Heart right ventricle (tissue), 16 donors: ENCODE measurements around the gene TXNRD1. TPM values are rescaled to one million over a fixed set of nuclear protein-coding genes. Genes with fewer than 3 reads are reported as not detected.

Experiments
- ATAC-seq, 8 donors: fragments of 200-7000 bp; cut with Tn5 transposase; one replicate each; pipeline ENCODE4 v1.9.1; 2020; ENCODE audit warnings: mild to moderate bottlenecking in 8 of 8, moderate library complexity in 8 of 8, moderate number of reproducible peaks in 1 of 8
- DNase-seq, 2 donors: peaks; one replicate each; pipeline ENCODE4 v3.0.0-alpha.2; 2020
- H3K27ac ChIP-seq, 10 donors: fragments of 200-600 bp; sonication (generic) in 2 of 10; one replicate each; pipeline versions ENCODE4 v1.5.0 to v1.8.0; 2020 to 2022; ENCODE audit warnings: mild to moderate bottlenecking in 3 of 10
- H3K27me3 ChIP-seq, 7 donors: fragments of 200-600 bp; one replicate each; pipeline ENCODE4 v1.8.0; 2021 to 2022; ENCODE audit warnings: mild to moderate bottlenecking in 2 of 7
- H3K36me3 ChIP-seq, 9 donors: fragments of 200-600 bp; sonication (generic) in 1 of 9; one replicate each; pipeline versions ENCODE4 v1.5.0 to v1.8.0; 2020 to 2022; ENCODE audit warnings: mild to moderate bottlenecking in 2 of 9
- H3K4me1 ChIP-seq, 9 donors: fragments of 200-600 bp; sonication (generic) in 1 of 9; one replicate each; pipeline versions ENCODE4 v1.5.0 to v1.8.0; 2020 to 2022; ENCODE audit warnings: mild to moderate bottlenecking in 4 of 9
- H3K4me3 ChIP-seq, 10 donors: fragments of 200-600 bp; sonication (generic) in 2 of 10; one replicate each; pipeline versions ENCODE4 v1.5.0 to v1.8.0; 2020 to 2022; ENCODE audit warnings: mild to moderate bottlenecking in 7 of 10, moderate library complexity in 2 of 10
- H3K9me3 ChIP-seq, 11 donors: fragments of 200-600 bp in 10 of 11; sonication (generic) in 2 of 11; one replicate each; pipeline versions ENCODE4 v1.5.0 to v1.8.0; 2013 to 2022; ENCODE audit warnings: mild to moderate bottlenecking in 2 of 11, control low read depth in 1 of 11, moderate library complexity in 1 of 11
- WGBS, 2 donors: extraction: QIAGEN DNeasy Blood & Tissue Kit; methylation state at CpG; one replicate each; pipeline ENCODE4 v1.1.7; 2013; ENCODE audit warnings: inconsistent platforms in 1 of 2; 5-methylcytosine and 5-hydroxymethylcytosine counted together
- intact Hi-C, 10 donors: fragments of 100-400 bp; cut with DNase I; formaldehyde crosslinking; loops; one replicate each; pipeline versions ENCODE4 v1.11.1 to v1.14.2; 2022
- polyA plus RNA-seq, 2 donors: library from polyadenylated mRNA; stranded (reverse); fragments of 200-250 nt; gene quantifications; one replicate each; pipeline ENCODE4 v1.2.3, GENCODE V29; 2013
- total RNA-seq, 10 donors: library from RNA; stranded (reverse); fragmentation: NEBNext Ultra II Directional in 3 of 10; extraction: Animal tissue kit (Norgen Biotek cat#: 25700) in 3 of 10; gene quantifications; one replicate each; pipeline versions ENCODE4 v1.2.1 to v1.2.4, GENCODE V29; 2021 to 2023
- TF ChIP-seq, protein P1 (sequence below), 9 donors: fragments of 200-600 bp; sonication (generic) in 2 of 9; IDR thresholded peaks; one replicate each; pipeline versions ENCODE4 v1.5.0 to v1.8.0; 2021 to 2022; ENCODE audit warnings: antibody characterized with exemption in 9 of 9, mild to moderate bottlenecking in 5 of 9, moderate library complexity in 1 of 9
- donor health status: Arrhythmogenic right ventricular cardiomyopathy.
- donor health status: ischemic (EF 13 %, LVEDD 7.1; RV severe dilation, severe dysfunction).
- donor health status: healthy with polysubstance abuse.
- donor health status: DM: no; HTN: yes; CAD: no.
- donor health status: DM: no; HTN: no; CAD: no.
- donor health status: ischemic (EF 25% LVEDD 6.9; RV normal size, moderate dysfunction).
- donor health status: ischemic (EF 25% LVEDD 5.7; RV mildly dilated, moderate dysfunction).
- donor health status: healthy.
- donor health status: DM: yes; HTN: yes; CAD: no.
- donor health status: Ischemic cardiomyopathy.
- donor health status: ischemic (EF 35%, LVEDD 5.7; RV mildly dilated, moderate dysfunction).
- donor health status: nonischemic (EF 11% LVEDD 7.7; RV severe dilation, severe dysfunction).
- donor health status: DM: yes; HTN: yes; CAD: no.
- donor health status: PGD.
- donor health status: ischemic (EF 29% LVEDD 5.4; RV normal size, mild dysfunction).
- donor health status: nonischemic (EF 23%, LVEDD 6.1; RV moderate dilation, normal function).

TXNRD1 gene
- total and polyA plus RNA-seq, 12 donors = 20.6 to 113 (median 79.5) TPM

DNA sequence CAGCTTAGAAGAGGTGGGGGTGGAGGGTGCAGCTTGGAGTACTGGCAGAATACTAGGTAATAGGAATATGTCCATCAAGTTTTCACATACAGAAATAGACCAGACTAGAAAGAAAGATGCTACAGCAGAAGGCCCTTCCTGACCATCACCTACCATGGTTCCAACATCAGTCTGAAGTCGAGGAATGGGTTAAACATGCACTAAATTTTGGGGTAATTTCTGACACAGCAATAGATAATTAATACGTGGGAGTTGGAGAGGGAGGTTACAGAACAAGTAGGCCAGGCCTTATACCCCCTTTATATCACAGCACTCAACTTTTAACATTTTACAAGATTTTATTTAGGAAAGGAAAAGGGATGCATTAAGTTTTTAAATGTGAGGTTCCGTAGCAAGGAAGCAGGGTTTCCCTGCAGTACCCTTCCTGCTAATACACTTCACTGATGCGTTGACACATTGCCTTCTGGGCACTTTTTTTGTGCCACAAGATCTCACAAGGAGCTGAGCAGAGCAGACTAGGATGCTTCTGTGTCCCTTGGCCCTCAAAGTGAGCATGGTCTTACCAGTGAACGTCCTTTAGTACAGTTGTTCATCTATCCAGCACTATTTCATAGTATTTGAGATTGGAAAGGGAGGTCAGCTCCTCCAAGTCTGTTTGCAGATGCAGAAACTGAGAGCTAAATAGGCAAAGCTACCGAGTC lies 138.7 kb downstream of the TXNRD1 start:
- intact Hi-C loops = no loop called here
- Histone ChIP-seq H3K27ac (no peak overlapping the region), H3K27me3 (no peaks in the 10 kb centered on the region), H3K9me3 (no peaks in the 10 kb centered on the region), H3K4me1 (peaks cover 0 to 6% (median 0%) of the 10 kb centered on the region in 9 donors), H3K36me3 (peaks cover 0 to 57% (median 10%) of the 10 kb centered on the region in 9 donors), H3K4me3 (no peak overlapping the region)
- 82 to 86% methylated on average over 6 of the region's 6 CpGs for WGBS, 2 donors
- DNase-seq (no peak), ATAC-seq (no peak)
- TF ChIP-seq, protein P1, sequence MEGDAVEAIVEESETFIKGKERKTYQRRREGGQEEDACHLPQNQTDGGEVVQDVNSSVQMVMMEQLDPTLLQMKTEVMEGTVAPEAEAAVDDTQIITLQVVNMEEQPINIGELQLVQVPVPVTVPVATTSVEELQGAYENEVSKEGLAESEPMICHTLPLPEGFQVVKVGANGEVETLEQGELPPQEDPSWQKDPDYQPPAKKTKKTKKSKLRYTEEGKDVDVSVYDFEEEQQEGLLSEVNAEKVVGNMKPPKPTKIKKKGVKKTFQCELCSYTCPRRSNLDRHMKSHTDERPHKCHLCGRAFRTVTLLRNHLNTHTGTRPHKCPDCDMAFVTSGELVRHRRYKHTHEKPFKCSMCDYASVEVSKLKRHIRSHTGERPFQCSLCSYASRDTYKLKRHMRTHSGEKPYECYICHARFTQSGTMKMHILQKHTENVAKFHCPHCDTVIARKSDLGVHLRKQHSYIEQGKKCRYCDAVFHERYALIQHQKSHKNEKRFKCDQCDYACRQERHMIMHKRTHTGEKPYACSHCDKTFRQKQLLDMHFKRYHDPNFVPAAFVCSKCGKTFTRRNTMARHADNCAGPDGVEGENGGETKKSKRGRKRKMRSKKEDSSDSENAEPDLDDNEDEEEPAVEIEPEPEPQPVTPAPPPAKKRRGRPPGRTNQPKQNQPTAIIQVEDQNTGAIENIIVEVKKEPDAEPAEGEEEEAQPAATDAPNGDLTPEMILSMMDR (IDR thresholded peaks at IDR 0.05) = no peak

DNA sequence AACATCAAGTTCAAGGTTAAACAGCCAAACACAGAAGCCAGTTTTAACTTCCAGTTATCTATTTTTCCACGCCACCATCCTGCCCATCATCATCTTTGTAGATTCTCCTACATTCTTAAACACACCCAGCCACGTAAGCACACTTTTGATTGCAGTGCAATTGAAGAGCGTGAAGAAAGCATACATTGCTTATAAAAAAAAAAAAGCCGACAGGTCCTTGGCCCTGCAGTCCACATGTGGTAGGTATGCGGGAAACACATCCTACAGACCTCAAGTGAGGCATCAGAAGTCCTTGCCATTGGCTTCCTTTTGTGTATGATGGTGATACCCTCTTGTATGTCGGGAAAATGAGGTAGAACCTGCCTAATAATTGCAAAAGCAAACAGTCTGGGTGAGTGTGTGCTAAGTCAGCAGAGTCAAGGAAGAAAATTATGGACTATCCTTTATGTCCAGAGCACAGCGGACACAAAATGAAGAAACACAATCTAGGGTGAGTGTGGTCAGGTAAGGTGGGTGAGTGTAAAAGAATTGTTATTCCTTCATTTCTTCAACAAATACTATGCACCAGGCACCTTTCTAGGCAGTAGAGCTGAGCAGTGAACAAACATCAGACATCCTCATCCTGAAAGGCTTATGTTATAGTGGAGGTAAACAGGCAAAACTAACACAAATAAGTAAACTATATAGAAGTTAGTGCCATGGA lies 139.4 kb downstream of the TXNRD1 start:
- Histone ChIP-seq H3K4me3 (no peak overlapping the region), H3K36me3 (peaks cover 0 to 50% (median 10%) of the 10 kb centered on the region in 9 donors), H3K27ac (no peak overlapping the region), H3K9me3 (peaks cover 0 to 2% (median under 1%) of the 10 kb centered on the region in 11 donors), H3K4me1 (peaks cover 0 to 5% (median 0%) of the 10 kb centered on the region in 9 donors), H3K27me3 (no peaks in the 10 kb centered on the region)
- DNase-seq (no peak), ATAC-seq (no peak)
- 95% methylated on average over 7 of the region's 7 CpGs for WGBS, 2 donors
- TF ChIP-seq, protein P1 (IDR thresholded peaks at IDR 0.05) = no peak
- intact Hi-C loops = loop anchor here in 9 of 10 donors (5.0 kb wide), 3 partner anchors 138 to 153 kb away; partner anchors contain the start of gene TXNRD1 (in 6 of the 9)

DNA sequence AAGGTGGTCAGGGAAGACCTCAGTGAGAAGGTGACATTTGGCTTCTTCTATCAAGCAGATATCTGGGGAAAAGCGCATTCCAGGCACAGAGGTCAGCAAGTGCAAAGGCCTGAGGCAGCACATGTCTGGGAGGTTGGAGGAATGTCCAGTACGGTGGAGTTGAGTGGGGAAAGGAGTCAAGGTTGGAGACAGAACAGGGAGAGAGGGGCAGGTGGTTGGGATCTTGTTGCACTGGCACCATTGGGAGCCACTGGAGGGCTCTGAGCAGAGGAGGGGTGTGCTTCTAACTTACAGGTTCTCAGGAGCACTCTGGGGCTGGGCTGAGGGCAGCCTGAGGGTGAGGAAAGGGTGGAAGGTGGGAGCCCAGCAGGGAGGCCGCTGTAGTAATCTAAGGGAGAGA lies 140.1 kb downstream of the TXNRD1 start:
- H3K36me3 ChIP-seq = peaks cover 0 to 43% (median 4%) of the 10 kb centered on the region in 9 donors
- WGBS, 2 donors = 84 to 85% methylated on average over 3 of the region's 3 CpGs
- peaks cover 0 to 8% (median 5%) of the 10 kb centered on the region in 11 donors for H3K9me3 ChIP-seq
- ATAC-seq (no peak), DNase-seq (no peak)
- peaks cover 0 to 5% (median 0%) of the 10 kb centered on the region in 9 donors for H3K4me1 ChIP-seq
- H3K27ac ChIP-seq = no peak overlapping the region
- intact Hi-C loops = loop anchor here in 9 of 10 donors (2.0 to 5.0 kb wide), 4 partner anchors 138 to 155 kb away; partner anchors contain the start of gene TXNRD1 (in 6 of the 9)
- H3K27me3 ChIP-seq = no peaks in the 10 kb centered on the region
- no peak overlapping the region for H3K4me3 ChIP-seq
- TF ChIP-seq, protein P1 (IDR thresholded peaks at IDR 0.05) = no peak
